Gastroesophageal sphincter (tissue), 3 donors: ENCODE measurements around the gene APP.

Source experiments
- CTCF ChIP-seq, 4 experiments: fragments of 200-600 bp in 2 of 4; fragments of 450-650 bp in 2 of 4; sonication (generic) in 1 of 4; IDR thresholded peaks; one replicate each; pipeline ENCODE4 v1.5.1; 2017 to 2019; ENCODE audit warnings: antibody characterized with exemption in 4 of 4, mild to moderate bottlenecking in 2 of 4, moderate library complexity in 2 of 4
- POLR2A ChIP-seq, 2 donors: fragments of 450-650 bp; IDR thresholded peaks; one replicate each; pipeline ENCODE4 v1.6.1; 2017; ENCODE audit warnings: antibody characterized with exemption in 2 of 2, mild to moderate bottlenecking in 2 of 2, moderate library complexity in 1 of 2

DNA sequence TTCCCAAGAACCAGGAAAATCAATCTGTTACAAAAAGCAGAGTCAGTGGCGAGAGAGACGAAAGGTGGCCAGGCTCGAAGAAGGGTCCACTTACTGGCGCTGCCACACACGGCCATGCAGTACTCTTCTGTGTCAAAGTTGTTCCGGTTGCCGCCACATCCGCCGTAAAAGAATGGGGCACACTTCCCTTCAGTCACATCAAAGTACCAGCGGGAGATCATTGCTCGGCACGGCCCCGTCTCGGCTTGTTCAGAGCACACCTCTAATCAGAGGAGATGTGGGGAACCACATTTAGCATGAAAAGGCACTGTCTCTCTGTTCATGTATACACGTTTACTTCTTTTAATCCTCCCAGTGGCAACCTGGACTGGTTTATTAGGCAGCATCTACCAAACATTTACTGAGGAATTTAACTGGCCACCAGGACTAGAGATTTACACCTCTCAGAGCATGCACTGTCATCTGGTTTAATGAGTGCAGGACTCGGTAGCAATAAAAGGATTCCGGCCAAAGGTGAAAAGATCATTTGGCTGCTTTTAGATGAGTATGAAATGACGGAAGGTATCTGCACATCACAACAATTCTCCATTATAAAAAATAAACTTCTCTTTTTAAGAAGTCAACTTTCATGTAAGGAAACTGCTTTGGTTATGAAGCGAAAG is 170.5 kb downstream of the APP start:
- TF ChIP-seq CTCF (IDR thresholded peaks at IDR 0.05) = no peak
- no peak for TF ChIP-seq POLR2A (IDR thresholded peaks at IDR 0.05)
